ENCODE measurements around the gene CLTCL1.

DNA sequence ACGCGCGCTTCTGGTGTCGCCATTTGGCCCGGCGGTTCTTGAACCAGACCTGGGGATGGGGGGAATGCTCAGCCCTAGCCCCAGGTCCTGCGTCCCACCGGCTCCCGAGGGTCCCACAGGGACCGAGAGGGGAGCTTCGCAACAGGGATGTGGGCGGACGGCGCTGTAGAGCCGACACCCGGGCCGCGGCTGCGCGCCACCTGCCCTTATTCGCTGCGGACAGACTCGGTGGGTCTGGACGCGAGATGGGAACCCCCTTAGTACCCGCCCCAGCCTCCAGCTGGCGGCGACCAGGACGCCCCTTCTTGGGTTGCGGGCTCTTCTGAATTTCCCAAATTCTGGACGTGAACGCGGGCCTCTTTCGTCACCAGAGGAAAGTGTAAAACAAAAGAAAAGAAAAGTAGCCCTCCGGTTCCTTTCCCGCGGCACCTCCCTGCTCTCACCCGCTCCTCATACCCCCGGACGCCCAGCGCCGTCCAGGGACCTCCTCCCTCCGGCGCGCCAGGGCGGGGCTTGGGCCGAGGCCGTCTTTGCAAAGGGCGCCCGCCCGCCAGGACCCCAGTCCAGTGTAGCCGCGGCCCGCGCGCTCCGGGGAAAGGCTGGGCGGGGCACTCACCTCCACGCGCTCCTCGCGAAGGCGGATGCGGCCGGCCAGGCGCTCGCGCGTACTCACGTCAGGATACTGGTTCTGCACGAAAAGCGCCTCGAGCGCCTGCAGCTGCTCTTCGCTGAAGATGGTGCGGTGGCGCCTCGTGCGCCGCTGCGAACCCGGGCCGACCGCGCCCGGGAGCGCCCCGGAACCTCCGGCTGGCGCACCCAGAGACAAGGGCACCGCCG, 142.3 kb downstream of the CLTCL1 start:
- TF ChIP-seq, protein P1, sequence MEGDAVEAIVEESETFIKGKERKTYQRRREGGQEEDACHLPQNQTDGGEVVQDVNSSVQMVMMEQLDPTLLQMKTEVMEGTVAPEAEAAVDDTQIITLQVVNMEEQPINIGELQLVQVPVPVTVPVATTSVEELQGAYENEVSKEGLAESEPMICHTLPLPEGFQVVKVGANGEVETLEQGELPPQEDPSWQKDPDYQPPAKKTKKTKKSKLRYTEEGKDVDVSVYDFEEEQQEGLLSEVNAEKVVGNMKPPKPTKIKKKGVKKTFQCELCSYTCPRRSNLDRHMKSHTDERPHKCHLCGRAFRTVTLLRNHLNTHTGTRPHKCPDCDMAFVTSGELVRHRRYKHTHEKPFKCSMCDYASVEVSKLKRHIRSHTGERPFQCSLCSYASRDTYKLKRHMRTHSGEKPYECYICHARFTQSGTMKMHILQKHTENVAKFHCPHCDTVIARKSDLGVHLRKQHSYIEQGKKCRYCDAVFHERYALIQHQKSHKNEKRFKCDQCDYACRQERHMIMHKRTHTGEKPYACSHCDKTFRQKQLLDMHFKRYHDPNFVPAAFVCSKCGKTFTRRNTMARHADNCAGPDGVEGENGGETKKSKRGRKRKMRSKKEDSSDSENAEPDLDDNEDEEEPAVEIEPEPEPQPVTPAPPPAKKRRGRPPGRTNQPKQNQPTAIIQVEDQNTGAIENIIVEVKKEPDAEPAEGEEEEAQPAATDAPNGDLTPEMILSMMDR (IDR thresholded peaks at IDR 0.05) = no peak
- TF ChIP-seq EP300 (IDR thresholded peaks at IDR 0.05) = no peak

Measured in ovary (tissue), 3 donors.